CMK (cell line): ENCODE data around the gene GPRASP2.
"Not testable (repeated sequence)": the region's sequence is repeated elsewhere in the genome, so short reads cannot be mapped to it uniquely, and the experiment has no call there.

Experiments
- DNase-seq: peaks from one replicate; pipeline ENCODE4 v3.0.0-alpha.2; 2010; ENCODE audit warnings: low read depth

Gene GPRASP2

DNA sequence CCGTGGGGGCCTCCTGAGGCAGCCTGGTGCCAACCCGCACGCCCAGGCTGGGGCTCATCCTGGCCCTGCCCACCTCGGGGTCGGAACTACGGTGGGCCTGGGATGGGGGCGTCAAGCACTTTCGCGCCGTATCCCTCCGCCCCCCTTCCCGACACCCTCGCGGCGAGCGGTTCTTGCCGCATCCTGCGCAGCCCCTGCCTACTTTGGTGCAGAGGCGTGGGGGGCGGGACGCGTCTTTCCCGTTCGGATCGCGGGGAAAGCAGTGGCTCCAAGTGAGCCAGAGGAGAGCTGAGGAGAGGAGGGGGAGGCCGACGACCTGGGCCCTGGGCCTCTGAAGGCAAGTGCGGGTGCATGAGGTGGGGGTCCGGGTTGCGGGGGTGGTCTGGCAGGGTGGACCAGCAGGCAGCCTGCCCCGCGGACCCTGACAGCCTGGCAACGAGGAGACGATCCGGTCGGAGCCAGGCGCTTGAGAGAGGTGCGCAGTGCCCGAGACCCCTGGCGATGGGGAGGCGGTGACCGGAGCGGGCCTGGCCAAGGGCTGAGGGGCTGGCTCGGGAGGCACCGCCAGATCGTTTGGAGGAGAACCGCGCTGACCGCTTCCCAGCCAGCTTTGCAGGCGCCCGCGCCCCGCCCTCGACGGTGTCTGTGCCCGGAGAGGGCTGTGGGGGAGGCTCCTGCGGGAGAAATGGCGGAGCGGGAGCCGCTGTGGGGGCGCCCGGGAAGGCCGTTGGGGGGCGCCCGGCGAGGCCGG is at the start of gene GPRASP2:
Gene GPRASP2, plus strand, starts transcription at position 233 of the 751 bp plus-strand sequence. CDS start 2,422 bp downstream, outside the sequence.
- DNase-seq: no peak

DNA sequence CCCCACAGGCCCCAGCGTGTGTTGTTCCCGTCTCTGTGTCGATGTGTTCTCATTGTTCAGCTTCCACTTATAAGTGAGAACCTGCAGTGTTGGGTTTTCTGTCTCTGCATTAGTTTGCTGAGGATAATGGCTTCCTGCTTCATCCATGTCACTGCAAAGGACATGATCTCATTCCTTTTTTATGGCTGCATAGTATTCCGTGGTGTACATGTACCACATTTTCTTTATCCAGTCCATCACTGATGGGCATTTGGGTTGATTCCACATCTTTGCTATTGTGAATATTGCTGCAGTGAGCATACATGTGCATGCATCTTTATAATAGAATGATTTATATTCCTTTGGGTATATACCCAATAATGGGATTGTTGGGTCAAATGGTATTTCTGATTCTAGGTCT is 48.4 kb upstream of the GPRASP2 start:
- DNase-seq: not testable (repeated sequence)

DNA sequence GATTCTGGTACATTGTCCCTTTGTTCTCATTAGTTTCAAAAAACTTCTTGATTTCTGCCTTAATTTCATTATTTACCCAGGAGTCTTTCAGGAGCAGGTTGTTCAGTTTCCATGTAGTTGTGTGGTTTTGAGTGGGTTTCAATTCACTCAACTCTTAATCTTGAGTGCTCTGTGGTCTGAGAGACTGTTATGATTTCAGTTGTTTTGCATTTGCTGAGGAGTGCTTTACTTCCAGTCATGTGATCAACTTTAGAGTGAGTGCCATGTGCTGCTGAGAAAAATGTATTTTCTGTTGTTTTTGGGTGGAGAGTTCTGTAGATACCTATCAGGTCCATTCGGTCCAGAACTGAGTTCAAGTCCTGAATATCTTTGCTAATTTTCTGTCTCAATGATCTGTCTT is 45.2 kb upstream of the GPRASP2 start:
- not testable (repeated sequence) for DNase-seq

DNA sequence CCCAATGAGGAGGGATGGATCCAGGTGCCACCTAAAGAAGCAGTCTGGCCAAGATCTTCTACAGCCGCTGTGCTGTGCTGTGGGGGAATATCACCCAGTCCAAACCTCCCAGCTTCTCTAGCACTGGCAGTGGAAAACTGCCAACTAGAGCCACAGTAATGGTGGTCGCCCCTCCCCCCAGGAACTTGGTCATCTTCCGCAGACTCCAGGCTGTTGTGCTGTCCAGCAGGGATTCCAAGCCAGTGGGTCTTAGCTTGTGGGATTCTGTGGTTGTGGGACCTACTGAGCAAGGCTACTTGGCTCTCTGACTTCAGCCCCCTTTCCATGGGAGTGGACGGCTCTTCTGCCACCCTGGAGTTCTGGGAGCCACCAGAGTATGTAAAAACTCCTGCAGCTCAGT is 42.7 kb upstream of the GPRASP2 start:
- no peak for DNase-seq

DNA sequence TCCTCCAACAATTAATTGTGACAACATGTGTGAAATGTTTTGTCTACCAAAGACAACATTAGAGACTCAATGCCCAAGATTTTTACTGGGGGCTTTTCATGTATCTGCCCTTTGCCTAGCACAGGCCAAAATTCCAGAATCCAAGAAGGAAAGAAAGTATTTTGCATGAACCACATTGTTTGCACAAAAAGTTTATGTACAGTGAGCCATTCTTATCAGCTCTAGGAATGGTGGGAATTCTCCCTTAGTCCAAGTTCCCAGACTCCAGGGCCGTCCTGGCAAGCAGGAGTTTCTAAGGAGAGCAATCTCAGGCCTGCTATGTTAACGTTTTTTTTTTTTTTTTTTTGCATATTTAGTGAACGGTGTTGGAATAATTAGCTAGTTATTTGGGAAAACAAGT is 39.4 kb upstream of the GPRASP2 start:
- no peak for DNase-seq

DNA sequence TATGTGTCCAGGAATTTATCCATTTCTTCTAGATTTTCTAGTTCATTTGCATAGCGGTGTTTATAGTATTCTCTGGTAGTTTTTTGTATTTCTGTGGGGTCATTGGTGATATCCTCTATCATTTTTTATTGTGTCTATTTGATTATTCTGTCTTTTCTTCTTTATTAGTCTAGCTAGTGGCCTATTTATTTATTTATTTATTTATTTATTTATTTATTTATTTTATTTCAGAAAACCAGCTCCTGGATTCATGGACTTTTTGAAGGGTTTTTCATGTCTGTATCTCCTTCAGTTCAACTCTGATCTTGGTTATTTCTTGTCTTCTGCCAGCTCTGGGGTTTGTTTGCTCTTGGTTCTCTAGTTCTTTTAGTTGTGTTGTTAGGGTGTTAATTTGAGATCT is 34.8 kb upstream of the GPRASP2 start:
- DNase-seq: not testable (repeated sequence)

DNA sequence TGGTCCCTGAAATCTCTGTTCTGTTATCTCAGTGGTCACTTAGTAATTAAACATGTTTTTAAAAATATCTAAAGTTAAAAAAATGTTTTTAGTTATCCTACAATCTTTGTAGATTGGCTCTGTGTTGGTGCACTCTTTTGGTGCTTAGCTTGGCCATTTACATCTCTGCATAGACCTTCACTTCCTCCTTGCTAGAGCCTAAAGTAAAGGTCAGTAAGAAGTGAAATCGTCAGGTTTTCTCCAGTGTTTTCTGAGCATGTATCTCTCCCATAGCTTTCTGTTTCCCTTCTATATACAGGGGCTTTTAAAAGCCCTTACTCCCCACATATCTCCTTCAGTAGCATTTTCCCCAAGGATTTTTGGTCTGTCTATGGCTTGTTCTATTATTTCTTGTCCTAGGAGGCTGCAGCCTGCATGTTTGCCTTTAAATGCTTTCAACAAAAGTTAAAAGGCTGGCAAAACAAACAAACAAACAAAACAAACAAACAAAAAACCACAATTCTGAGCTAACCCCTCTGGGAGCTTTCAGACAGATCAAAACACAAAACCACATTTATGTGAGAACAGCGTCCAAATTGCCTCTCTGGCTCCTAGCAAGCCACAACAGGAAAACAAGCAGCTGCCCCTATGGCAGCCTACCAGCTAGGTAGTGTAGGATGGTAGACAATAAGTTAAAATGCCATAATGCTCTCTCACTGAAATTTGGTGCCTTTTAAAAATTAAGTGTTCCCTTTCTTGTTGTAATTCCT is 27.3 kb upstream of the GPRASP2 start:
- DNase-seq: no peak

DNA sequence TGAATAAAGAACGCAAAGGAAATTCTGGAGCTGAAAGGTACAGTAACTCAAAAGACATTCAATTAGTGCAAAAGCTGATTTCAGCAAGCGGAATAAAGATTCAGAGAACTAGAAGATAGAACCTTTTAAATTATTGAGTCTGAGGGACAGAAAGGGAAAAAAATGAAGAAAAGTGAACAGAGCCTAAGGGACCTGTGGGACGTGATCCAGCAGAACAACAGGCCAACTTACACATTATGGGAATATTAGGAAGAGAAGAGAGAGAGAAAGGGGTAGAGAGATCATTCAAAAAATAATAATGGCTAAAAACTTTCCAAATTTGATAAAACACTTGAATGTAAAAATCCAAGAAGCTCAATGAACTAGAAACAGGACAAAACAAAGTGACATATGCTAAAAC is 17.5 kb upstream of the GPRASP2 start:
- no peak for DNase-seq

DNA sequence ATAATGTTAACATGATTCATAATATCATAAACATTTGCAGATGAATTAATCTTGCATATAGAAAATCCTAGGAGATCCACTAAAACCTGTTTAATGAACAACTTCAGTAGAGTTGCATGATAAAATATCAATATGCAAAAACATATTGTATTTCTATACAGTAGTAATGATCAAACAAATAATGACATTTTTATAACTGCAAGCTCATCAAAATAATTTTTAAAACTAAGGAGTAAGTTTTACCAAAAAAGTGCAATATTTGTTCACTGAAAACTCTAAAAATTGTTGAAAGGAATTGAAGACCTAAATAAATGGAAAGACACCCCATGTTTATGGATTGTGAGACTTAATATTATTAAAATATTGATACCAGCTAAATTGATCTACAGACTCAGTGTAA is 15.9 kb upstream of the GPRASP2 start:
- no peak for DNase-seq

DNA sequence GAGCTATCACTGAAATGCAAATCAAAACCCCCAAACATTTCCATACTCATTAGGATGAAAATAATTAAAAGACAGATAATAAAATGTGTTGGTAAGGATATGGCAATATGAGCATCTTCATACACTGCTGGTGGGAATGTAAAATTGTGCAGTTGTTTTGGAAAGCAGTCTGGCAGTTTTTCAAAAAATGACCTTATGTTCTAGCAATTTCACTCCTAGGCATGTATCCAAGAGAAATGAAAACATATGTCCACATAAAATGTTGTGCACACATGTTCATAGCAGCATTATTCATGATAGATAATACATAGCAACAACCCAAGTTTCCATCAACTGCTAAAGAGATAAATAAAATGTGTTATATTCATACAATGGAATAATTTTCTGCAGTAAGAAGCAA is 14.8 kb upstream of the GPRASP2 start:
- no peak for DNase-seq

DNA sequence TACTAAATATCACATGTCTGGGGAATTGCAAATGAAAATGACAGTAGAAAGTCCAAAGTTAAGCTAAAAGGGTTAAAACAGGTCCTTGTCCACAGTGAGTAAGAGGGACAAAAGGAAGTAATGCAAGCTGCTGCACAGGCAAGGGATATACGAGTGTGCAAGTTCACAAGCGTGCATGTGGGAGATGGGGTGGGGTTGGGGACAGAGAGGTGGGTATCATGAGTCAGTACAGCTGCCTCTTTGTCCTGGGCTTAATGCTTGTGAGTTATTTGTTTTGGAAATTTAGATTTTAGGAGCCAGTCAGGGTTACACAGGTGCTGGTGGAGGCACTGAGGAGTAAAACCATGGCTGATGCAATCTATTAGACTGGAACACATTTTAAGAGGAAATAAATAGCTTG is 3.3 kb upstream of the GPRASP2 start:
- no peak for DNase-seq

DNA sequence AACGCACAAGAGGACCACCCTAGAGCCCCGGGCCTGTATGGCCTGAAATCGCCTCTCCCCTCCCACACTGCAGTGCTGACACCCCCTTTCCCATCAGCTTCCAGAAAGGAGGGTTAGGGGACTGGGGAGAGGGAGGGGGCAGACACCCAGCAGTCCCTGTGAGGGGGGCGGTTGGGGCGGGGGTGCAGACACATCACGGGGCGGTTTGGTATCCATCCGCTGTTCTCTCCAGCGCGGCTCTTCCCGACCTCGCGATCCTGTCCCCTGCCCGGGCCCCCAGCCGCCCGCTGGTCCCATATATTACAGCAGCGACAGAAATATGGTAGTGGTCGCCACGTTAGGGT is 404 bp upstream of the GPRASP2 start:
- no peak for DNase-seq

DNA sequence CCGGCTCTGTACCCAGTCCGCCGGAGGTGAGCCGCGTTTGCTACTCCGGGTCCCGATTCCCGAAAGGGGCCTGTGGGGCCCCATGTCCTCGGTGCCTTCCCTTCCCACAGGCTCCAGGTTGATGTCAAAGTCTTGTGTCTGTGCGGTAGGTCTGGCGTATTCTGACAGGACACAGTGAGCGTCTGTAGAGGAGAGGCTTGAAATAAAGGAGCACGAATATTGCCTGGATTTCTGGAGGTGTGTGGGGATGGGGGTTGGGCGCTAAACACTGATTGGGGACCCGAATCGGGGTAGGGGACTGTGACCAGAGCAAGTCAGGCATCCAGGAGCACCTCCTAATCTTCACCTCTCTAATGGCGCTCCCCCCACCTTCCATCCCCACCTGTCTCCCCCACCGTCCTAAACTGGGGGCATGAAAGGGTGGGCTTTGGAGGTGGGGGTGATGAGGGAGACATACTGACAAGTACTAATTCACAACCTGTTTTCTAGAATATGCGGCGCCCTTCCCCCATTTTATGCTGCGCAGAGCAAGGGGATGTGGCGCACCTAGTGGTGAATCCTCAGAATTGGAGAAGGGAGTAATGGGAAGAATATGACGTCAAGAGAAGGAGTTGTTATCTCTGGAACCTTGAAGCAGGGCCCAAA is 855 bp downstream of the GPRASP2 start:
- DNase-seq: no peak

DNA sequence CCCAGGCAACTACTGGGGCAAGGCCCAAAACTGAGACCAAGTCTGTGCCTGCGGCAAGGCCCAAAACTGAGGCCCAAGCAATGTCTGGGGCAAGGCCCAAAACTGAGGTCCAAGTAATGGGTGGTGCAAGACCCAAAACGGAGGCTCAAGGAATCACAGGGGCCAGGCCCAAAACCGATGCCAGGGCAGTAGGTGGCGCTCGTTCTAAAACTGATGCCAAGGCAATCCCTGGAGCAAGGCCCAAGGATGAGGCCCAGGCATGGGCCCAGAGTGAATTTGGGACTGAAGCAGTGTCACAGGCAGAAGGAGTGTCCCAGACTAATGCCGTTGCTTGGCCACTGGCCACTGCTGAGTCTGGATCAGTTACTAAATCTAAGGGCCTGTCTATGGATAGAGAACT is 2.7 kb downstream of the GPRASP2 start:
- no peak for DNase-seq

DNA sequence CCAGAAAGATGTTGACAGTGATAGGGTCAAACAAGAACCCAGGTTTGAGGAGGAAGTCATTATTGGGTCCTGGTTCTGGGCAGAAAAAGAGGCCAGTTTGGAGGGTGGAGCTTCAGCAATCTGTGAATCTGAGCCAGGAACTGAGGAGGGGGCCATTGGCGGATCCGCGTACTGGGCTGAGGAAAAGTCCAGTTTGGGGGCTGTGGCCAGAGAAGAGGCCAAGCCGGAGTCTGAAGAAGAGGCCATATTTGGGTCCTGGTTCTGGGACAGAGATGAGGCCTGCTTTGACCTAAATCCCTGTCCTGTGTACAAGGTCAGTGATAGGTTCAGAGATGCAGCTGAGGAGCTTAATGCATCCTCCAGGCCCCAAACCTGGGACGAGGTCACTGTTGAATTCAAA is 3.7 kb downstream of the GPRASP2 start:
- DNase-seq: no peak

DNA sequence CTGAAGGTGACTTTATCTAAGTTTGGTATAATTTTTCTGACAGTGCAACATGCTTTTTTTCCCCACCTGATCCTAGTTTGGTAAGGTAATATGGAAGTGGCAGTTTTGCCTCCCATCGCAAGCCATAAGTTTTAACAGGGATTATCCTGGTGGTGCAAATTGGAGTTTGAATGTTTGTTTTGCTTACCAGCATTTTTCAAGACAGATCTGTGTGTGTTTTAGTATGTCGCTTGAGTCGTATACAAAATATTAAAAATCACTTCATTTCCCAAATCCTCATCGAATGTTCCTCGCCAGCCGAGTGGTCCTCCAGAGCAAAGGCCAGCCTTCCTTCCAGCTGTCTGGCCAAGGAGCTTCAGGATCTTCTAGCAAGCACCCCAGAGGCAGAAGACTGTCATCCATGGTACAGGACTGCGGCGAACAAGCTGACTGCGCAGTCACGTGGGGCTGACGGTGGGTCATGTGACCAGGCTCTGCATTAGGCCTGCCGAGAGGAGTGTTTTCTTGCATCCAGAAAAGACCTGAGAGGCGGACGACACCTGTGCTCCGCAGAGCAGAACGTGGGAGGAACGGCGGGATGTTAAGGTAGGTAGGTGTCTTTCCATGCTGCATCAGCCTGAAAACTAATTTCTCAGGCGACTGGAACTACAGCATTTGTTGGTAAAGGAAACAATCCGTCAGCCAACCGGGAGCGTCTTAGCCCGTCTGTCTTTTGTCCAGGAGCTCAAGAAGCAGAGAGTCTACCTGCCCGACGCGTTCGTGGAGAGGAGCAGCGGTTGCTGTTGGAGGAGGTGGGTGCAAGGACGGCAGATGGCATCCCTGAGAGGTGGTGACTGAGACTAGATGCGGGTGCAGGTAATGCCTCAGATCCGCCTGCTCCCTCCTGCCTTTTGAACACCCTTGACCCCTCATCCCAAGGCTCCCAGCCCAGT is 8.3 kb downstream of the GPRASP2 start, which contains the start of gene GPRASP3:
Gene GPRASP3, plus strand, starts transcription at position 507 of the 932 bp plus-strand sequence. CDS start 28,253 bp downstream, outside the sequence.
- peak; percentile 27 for DNase-seq

DNA sequence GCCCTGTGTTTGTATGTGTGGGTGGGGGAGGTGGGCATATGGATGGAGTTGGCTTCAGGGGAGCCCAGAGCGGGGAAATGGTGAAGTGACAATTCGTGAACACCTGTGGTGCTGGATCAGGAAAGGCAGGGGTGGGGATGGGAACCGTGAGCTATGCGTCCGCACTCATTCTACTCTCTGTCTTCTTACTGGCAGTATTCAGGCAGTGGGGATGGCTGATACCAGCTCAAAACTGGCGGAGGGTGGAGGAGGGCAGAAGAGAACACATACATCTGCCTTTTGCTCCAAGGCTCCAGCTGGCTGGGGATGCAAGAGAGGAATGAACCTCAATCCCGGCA is 8.9 kb downstream of the GPRASP2 start:
- DNase-seq: not testable (repeated sequence)

DNA sequence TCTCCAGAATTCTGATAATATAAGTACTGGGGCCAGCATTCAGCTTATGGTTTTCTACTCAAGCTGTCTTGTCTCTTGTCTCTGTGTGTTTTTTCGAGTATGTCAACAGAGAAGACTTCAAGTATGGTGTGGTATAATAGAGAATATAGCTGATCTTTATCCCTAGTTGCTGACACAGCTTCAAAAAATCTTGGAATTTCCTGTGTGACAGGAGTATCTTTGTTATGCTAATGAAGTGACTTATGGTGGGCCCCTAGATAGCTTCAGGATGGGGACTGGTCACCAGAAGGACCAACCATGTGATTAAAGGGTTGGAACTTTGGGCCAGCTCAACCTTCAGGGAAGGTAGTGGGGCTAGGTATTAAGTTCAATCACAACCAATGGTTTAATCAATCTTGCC is 11.2 kb downstream of the GPRASP2 start:
- no peak for DNase-seq

DNA sequence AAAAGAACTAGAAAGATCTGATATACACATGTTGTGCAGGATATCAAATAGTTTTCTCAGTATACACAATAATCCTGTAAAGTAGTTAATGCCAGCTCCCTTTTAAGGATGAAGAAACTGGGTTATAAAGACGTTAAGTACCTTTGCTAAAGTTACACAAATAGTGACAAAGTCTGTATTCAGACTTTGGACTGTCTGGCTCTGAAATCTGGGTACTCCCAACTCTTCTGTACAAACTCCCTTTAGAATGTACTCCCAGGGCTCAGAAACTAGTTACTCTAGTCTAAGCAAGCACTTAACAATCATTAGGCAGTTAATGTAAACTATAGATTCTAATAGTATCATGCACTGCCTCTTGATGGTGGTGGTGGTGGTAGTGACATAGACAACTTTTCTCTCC is 15.5 kb downstream of the GPRASP2 start:
- no peak for DNase-seq

DNA sequence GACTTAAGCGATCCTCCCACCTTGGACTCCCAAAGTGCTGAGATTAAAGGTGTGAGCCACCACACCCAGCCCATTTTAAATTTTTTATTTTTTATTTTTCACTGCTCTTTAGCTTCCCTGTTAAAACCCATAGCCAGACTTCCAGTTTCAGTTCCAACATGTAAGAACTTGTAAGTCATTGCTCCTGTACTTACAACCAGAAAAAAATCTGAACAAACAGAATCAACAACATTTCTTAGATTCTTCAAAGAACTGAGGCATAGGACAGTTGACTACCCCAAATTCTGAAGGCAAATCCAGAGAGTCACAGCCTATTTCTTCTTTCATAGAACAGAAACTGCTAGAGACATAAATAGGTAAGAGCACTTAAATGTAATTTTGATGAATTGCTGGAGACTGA is 16.4 kb downstream of the GPRASP2 start:
- DNase-seq: no peak

DNA sequence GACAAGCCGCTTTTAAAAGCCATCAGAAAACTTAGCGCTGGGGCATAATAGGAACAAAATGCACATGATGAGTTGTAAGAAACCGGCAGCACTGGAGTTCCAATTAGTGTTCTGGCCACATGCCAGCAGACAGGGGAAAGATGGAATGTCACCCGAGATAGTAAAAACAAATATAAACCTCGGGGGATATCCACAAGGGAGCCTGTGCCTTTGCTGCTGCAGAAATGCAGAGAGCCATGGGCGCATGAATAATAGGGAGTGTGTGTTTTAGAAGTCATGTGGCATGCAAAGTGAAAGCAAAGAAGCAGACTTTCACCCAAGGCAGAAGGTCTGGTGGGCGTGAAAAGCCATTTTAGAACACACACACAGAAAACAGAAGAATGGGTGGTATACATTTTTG is 27.4 kb downstream of the GPRASP2 start:
- no peak for DNase-seq

DNA sequence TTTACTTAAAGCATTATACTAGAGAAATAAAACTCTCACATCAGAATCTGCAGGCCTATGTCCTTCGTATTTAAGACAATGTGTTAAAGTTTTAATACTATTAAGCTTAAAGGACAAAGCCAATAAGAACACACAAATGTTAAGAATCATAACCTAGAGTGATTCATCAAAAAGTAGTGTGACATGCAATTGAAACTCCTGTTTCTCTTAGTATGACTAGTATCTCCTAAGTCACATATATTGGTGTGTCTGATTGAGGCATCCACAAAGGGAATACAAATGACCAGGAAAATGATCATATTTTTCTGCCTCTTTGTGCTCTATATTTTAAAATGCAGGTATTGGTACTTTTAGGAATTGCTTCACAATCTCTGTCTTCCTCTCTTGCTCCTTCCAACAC is 32.1 kb downstream of the GPRASP2 start:
- DNase-seq: no peak
